Ovary (tissue), 3 donors: Measurements from ENCODE around the gene CACNA2D1.

ENCODE experiments used
- EP300 ChIP-seq: sonication (generic); formaldehyde crosslinking; IDR thresholded peaks from one replicate; pipeline ENCODE4 v1.6.1; 2017; ENCODE audit warnings: antibody characterized with exemption
- POLR2A ChIP-seq: fragments of 450-650 bp; IDR thresholded peaks from one replicate; pipeline ENCODE4 v1.6.1; 2017; ENCODE audit warnings: antibody characterized with exemption, mild to moderate bottlenecking, moderate library complexity
- TF ChIP-seq, protein P1 (sequence below), 3 donors: fragments of 450-650 bp in 2 of 3; fragments of 200-600 bp in 1 of 3; IDR thresholded peaks; one replicate each; pipeline versions ENCODE4 v1.5.1 to v1.8.0; 2016 to 2022; ENCODE audit warnings: antibody characterized with exemption in 3 of 3, mild to moderate bottlenecking in 1 of 3
- donor health status: DM: no; HTN: no; CAD: no.

DNA sequence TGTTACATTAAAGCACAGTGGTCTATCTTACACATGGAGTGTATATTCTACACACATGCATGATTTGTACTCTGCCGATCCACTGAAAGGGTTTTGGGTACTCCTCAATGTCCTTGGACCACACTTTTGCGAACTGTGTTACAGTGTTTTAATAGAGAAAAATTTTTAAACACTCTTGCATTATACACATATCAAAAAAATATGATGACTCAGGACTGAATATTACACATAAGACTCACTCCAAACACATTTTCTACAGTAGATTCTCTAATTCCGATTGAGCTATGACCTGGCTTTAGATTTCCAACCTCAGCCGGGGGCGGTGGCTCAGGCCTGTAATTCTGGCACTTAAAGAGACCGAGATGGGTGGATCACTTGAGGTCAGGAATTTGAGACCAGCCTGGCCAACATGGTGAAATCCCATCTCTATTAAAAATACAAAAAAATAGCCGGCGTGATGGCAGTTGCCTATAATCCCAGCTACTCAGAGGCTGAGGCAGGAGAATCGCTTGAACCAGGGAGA is 222.4 kb downstream of the CACNA2D1 start:
- TF ChIP-seq, protein P1, sequence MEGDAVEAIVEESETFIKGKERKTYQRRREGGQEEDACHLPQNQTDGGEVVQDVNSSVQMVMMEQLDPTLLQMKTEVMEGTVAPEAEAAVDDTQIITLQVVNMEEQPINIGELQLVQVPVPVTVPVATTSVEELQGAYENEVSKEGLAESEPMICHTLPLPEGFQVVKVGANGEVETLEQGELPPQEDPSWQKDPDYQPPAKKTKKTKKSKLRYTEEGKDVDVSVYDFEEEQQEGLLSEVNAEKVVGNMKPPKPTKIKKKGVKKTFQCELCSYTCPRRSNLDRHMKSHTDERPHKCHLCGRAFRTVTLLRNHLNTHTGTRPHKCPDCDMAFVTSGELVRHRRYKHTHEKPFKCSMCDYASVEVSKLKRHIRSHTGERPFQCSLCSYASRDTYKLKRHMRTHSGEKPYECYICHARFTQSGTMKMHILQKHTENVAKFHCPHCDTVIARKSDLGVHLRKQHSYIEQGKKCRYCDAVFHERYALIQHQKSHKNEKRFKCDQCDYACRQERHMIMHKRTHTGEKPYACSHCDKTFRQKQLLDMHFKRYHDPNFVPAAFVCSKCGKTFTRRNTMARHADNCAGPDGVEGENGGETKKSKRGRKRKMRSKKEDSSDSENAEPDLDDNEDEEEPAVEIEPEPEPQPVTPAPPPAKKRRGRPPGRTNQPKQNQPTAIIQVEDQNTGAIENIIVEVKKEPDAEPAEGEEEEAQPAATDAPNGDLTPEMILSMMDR (IDR thresholded peaks at IDR 0.05): no peak
- TF ChIP-seq EP300: no peak
- no peak for TF ChIP-seq POLR2A
